Choroid plexus epithelial cell (primary cell): ENCODE measurements around the gene DEPP1.

Experiments
- DNase-seq: peaks from one replicate; pipeline ENCODE4 v3.0.0-alpha.2; 2010; ENCODE audit warnings: low read depth
- H3K4me3 ChIP-seq: 2 replicates; pipeline ENCODE4 v1.5.1; 2011; ENCODE audit warnings: low read depth, mild to moderate bottlenecking, control low read depth, low read length, moderate library complexity
- TF ChIP-seq, protein P1 (sequence below): conservative IDR thresholded peaks from 2 replicates; pipeline ENCODE4 v1.5.1; 2011; ENCODE audit warnings: low read depth, mild to moderate bottlenecking, control low read depth, inconsistent platforms, low read length, moderate library complexity

DEPP1 gene

DNA sequence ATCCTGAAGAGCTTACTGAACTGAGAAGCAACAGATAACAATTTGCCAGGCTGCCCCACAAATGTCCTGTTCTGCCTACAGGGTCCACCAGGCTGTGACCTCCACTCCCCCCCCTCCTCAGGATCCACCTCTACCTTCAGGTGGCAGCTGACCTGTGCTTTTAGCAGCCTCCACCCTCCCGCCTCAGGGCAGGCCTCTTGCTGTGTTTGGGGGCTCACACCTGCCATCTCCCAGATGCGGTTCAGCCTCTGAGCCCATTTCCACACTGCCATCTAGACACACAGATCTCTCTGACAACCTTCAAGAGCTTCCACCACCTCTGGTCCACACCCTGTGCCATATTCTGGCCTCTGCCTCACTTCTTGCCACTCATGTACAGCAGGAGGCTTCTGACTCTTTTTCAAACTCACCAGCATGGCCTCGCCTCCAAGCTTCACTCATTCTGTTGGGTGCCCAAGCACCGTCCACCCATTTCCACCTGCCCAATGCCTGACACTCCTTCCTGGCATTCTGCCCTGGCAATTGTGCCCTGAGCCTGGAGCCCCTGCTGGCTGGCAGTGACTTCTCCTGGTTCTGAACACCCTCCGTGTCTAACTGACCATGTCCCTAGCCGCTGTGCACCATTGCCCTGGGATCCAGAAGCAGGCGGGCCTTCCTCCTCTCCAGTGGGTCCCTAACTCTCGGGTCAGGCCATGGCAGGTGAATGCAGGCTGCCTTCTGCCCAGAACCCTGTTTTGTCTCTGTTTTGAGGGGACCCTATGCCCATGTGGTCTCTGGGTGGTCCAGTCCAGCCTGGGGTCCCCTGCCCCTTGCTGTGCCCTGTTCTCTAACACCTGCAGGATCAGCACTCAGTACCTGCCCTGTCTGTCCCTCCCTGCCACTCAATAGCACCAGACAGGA, 49.0 kb downstream of the DEPP1 start:
- TF ChIP-seq, protein P1, sequence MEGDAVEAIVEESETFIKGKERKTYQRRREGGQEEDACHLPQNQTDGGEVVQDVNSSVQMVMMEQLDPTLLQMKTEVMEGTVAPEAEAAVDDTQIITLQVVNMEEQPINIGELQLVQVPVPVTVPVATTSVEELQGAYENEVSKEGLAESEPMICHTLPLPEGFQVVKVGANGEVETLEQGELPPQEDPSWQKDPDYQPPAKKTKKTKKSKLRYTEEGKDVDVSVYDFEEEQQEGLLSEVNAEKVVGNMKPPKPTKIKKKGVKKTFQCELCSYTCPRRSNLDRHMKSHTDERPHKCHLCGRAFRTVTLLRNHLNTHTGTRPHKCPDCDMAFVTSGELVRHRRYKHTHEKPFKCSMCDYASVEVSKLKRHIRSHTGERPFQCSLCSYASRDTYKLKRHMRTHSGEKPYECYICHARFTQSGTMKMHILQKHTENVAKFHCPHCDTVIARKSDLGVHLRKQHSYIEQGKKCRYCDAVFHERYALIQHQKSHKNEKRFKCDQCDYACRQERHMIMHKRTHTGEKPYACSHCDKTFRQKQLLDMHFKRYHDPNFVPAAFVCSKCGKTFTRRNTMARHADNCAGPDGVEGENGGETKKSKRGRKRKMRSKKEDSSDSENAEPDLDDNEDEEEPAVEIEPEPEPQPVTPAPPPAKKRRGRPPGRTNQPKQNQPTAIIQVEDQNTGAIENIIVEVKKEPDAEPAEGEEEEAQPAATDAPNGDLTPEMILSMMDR, result no peak
- DNase-seq, result no peak
- no peak overlapping the region for H3K4me3 ChIP-seq

DNA sequence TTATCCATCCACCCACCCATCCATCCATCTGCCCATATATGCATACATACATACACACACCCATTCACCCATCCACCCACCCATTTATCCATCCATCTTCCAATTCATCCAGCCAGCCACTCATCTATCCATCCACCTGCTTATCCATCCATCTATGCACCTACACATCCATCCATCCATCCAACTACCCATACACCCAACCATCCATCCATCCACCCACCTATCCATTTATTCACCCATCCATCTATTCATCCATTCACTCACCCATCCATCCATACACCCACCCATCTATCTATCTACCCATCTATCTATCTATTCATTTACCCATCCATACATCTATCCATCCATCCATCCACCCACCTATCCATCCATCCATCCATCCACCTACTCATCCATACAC, 50.1 kb downstream of the DEPP1 start:
- TF ChIP-seq, protein P1, result no peak
- DNase-seq, result no peak
- H3K4me3 ChIP-seq, result no peak overlapping the region

DNA sequence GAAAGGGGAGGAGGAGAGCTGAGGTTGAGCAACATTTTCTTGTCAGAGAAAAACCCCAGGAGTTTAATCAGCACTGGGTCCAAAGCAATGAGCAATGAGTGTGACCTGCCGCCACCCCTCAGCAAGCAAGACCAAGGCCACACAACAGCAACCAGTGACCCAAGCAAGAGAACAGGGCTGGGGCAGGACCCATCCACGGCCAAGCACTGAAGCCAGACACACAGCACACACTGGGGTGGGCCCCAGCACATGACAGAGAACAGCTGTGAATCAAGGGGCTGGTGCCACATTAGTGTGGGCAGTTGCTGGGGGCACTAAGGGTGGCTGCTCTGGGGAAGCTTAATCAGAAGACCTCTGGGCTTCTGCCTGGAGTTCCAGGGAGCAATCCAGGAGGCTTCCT, 51.3 kb downstream of the DEPP1 start:
- DNase-seq, result peak; percentile 68
- H3K4me3 ChIP-seq, result no peak overlapping the region
- TF ChIP-seq, protein P1, result no peak

DNA sequence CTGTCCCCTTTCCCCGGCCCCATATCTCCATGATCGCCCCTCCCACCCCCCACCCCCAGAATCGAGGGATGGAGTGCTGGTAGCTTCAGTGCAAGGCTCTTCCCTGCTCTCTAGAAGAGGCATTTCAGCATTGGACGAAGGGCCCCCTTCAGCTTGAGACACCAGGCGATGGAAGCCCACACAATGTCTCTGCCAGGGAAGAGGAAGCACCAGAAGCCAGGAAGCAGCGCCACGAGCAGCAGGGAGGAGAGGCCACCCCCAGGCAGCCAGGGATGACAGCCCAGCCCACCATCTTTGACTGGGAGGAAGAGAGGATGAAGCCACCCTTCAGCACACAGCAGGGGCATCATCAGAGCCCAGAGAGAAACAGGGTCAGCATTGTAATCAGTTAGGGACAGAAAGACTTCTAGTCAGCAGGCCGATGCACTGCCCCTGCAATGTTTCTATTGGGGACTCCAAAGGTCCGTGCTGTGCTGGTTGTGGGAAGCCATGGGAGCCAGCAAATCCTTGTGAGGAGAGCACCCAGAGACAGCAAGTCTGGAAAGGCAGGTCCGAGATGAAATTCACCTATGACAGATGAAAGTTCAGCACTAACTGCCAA, 51.8 kb downstream of the DEPP1 start:
- H3K4me3 ChIP-seq, result no peak overlapping the region
- TF ChIP-seq, protein P1, result no peak
- no peak for DNase-seq
